Stimulated activated CD8-positive, alpha-beta memory T cell treated with anti-CD3 and anti-CD28 coated beads, Interleukin-4, amount 100 ng/mL, for 24 hours (primary cell): ENCODE results near the gene SNU13.
"Not testable (repeated sequence)": the region's sequence is repeated elsewhere in the genome, so short reads cannot be mapped to it uniquely, and the experiment has no call there.

ENCODE experiments used
- DNase-seq: peaks from one replicate; pipeline ENCODE4 v3.0.0-alpha.2; 2020; ENCODE audit warnings: low read depth

The SNU13 gene

DNA sequence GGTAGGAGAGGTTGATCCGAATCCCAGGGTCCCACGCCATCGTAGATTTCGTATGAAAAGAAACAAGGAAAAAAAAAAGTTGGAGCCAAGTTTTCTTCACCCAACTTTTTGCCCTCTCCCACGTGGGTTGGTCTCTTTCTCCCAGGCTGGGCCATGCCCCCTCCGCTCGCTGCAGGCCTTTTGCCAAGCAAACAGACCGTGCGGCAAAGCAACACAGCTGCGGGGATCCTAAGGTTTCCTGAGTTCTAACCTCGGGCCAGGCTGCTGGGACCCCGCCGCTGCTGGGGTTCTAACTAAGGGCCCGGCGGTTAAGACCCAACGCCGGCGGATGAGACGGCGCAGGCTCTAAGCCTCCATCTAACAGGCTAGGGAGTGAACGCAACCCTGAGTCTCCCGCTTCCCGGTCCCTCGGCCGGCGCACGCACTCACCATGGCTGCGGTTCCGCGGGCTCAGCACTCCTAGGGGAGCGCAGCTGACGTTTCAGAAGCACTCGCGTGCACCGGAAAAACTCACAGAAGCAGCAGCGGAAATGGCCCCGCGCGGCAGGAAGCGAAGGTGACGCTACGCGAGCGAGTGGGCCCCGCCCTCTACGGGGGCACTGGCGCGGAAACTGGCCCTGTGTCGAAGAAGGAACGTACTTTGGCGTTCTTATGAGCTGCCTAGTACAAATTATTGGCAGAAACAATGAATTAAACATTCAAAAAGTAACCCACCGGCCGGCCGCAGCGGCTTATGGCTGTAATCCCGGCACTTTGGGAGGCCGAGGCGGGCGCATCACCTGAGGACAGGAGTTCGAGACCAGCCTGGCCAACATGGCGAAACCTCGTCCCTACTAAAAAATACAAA, at the start of gene SNU13:
Gene SNU13 (minus strand): TSS at position 503 of the 847 bp plus-strand sequence. CDS start 71 bp downstream, at position 432.
- peak; percentile 84 for DNase-seq

DNA sequence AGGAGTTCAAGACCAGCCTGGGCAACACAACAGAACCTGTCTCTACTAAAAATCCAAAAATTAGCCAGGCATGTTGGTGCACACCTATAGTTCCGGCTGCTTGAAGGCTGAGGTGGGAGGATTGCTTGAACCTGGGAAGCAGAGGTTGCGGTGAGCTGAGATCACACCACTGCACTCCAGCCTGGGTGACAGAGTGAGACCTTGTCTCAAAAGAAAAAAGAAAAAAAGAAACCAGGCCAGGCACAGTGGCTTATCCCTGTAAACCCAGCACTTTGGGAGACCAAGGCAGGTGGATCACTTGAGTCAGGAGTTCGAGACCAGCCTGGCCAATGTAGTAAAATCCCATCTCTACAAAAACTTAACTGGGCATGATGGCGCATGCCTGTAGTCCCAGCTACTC, 44.6 kb upstream of the SNU13 start:
- DNase-seq = not testable (repeated sequence)

- DNase-seq = no peak
These were observed 43.6 kb upstream of the SNU13 start for GRCh38 chr22:41732096-41732772.

DNA sequence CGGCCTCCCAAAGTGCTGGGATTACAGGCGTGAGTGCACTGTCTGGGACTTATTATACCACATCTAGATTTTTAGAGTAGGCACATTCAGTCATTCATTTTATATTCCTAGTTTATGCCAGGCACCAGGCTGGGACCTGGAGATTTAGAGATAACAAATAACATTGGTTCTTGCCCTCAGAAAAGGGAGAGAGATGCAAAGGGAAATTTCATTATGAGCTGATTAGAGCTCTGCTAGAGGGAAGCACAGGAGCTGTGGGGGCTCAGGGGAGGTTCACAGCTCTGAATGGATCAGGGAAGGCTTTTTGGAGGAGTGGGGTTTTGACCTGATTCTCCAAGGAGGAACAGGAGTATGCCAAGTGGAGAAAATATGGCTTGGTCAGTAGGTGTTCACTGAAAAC, 42.9 kb upstream of the SNU13 start:
- DNase-seq = no peak

- no peak for DNase-seq
These were observed 36.9 kb upstream of the SNU13 start for GRCh38 chr22:41725510-41726110.

- DNase-seq = no peak
These were observed 33.8 kb upstream of the SNU13 start for GRCh38 chr22:41722496-41722895.

GRCh38 chr22:41713004-41713403, 24.3 kb upstream of the SNU13 start:
- DNase-seq = no peak

- no peak for DNase-seq
These were observed 20.7 kb upstream of the SNU13 start for GRCh38 chr22:41709341-41709740.

DNA sequence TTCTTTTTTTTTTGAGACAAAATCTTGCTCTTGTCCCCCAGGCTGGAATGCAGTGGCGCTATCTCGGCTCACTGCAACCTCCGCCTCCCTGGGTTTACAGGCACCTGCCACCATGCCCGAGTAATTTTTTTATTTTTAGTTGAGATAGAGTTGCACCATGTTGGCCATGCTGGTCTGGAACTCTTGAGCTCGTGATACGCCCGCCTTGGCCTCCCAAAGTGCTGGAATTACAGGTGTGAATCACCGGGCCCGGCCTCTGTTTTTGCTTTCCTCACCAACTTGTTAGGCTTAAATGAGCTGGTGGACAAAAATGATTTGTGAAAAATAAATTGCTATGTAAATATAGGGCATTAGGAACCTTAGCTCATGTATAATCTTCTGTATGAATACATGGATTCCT, 14.1 kb upstream of the SNU13 start:
- DNase-seq = no peak

- DNase-seq = no peak
These were observed 11.4 kb upstream of the SNU13 start for GRCh38 chr22:41700108-41700364.

- peak; percentile 89 for DNase-seq
These were observed 10.8 kb upstream of the SNU13 start, which contains the start of gene MEI1 for GRCh38 chr22:41699264-41700107. TSS of gene MEI1 (plus strand) at chr22:41699503. CDS start at chr22:41699539, 36 bp downstream.

DNA sequence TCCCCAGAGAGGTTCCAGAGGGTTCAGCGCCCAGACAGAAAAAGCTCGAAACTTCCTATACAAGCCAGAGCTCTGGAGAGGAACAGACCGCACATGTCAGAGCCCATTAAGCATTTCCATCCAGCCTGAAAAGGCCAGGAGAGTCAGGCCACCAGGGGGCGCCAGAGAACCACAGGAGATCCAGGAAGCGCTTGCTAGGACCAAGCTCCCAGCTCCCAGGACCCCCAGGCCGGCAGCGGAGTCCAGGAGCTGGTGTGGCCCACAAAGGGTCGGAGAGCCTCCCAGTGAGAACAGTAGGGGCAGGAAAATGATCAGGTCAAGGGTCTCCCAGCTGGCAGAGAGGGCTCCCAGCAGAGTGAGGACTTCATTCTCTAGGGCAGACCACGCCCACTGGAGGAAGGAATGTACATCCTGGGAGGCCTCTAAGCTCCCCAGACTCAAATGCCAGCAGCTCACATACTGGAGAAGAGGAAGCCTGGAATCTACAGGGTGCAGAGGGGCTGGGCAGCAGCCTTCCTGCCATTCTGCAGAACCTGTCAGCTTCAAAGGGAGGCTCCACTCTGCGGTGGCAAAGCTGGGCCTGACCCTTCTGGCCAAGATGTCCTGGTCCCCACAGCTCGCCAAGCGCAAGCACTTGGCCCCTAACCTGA, 8.6 kb upstream of the SNU13 start:
- peak; percentile 91 for DNase-seq

DNA sequence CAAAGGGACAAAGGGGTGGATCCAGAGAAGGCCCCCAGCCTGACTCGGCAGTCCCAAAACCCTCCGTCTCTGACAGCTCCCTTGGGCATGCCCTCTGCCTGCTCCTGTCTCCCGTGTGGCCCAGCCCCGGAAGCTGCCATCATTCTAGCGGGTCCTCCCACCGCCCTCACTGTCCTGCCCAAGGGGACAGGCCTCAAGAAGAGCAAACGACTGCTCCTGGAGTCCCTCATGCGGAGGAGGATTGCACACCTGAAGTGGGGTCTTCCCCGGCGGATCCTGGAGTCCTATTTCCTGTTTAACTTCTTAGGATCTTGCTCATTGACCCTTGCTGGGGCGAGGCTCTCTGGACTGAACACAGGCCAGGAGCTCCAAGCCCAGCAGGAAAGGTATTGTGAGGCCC, 8.0 kb upstream of the SNU13 start:
- no peak for DNase-seq

GRCh38 chr22:41695211-41695610, 6.5 kb upstream of the SNU13 start:
- no peak for DNase-seq

GRCh38 chr22:41690476-41690875, 1.8 kb upstream of the SNU13 start:
- no peak for DNase-seq

- DNase-seq = no peak
These were observed 734 bp downstream of the SNU13 start for GRCh38 chr22:41687901-41688364.

DNA sequence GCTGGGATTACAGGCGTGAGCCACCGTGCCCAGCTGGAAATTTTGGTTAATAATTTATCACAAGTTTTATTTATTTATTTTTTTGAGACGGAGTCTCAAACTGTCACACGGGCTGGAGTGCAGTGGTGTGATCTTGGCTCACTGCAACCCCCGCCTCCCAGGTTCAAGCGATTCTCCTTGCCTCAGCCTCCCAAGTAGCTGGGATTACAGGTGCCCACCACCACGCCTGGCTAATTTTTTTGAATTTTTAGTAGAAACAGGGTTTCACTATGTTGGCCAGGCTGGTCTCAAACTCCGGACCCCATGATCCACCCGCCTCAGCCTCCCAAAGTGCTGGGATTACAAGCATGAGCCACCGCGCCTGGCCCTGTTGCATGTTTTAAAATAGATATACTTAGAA, 1.8 kb downstream of the SNU13 start:
- not testable (repeated sequence) for DNase-seq

DNA sequence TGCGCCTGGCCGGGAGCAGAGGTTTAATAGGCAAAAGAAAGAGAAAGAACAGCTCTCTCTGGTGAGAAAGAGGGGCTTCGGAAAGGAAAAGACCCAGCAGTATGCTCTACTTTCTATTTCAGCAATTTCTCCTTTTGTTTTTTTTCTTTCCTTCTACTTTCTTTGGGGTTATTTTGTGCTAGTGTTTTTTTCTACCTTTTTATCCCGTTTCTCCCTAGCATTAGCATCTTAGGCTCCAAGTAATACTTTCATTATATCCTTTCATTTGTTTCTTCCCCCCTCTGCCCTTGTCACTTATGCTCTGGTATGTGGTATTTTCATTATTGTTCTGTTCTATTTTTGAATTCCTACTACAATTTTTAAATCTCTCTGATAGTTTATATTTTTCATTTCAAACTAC, 4.5 kb downstream of the SNU13 start:
- DNase-seq = no peak

DNA sequence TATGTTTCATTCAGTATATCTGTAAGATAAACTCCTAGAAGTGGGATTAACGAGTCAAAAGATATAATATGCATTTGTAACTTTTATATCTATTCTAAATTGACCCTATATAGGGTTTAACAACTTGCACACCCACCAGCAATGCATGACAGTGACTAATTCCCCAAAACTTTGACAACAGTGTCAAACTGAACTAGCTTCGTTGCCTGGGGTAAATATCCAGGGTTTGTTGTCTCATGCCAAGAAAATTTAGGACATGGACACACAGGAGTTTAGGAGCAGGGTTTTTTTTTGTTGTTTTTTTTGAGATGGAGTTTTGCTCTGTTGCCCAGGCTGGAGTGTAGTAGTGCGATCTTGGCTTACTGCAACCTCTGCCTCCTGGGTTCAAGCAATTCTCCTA, 5.1 kb downstream of the SNU13 start:
- no peak for DNase-seq

DNA sequence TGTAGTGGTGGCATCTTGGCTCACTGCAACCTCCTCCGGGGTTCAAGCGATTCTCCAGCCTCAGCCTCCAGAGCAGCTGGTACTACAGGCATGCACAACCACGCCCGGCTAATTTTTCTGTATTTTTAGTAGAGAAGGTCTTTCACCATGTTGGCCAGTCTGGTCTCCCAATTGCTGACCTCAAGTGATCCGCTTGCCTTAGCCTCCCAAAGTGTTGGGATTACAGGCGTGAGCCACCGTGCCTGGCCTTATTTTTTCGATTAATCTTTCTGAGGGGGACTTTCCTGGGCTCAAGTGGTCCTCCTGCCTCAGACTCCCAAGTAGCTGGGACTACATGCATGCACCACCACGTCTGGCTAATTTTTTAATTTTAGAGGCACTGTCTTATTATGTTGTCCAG, 5.6 kb downstream of the SNU13 start:
- DNase-seq = no peak

DNA sequence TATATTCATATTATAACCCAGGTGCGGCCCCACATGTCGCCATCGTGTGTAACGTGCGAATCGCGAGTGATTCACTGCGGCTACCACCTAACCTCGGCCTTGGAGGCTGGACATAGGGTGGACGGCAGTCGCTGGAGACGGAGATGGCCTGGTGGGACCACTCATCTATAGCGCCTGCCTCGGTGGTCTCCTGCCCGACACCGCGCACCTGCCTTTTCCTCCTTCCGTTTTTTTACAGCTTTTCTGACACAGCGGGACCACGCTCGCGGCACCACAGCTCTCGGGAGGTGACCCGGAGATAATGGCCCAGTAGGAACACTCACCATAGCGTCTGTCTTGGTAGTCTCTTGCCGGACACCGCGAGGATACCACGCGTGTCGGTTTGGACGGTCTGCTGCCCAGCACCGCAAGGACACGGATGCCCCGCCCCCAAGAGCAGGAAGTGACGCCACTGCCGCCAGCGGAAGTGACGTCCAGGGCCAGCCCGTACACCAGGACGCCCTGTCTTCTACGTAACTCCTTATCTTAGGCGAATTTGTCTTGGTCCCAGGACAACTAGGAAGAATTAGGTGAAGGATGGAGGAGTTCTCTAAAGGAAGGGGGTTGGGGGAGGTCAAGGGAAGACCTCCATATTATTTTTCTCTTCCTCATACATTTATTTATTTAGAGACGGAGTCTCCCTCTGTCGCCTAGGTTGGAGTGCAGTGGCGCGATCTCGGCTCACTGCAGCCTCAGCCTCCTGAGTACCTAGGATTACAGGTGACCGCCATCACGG, 6.4 kb downstream of the SNU13 start:
- peak; percentile 75 for DNase-seq
